ENCODE results near the gene ANKRD17. TPM values are rescaled to one million over a fixed set of nuclear protein-coding genes. Genes with fewer than 3 reads are reported as not detected.
A peak's percentile ranks its signal among the peaks of the same experiment; 100 is the strongest.

Gene ANKRD17
- total RNA-seq, 1 donor: 49.9 TPM

DNA sequence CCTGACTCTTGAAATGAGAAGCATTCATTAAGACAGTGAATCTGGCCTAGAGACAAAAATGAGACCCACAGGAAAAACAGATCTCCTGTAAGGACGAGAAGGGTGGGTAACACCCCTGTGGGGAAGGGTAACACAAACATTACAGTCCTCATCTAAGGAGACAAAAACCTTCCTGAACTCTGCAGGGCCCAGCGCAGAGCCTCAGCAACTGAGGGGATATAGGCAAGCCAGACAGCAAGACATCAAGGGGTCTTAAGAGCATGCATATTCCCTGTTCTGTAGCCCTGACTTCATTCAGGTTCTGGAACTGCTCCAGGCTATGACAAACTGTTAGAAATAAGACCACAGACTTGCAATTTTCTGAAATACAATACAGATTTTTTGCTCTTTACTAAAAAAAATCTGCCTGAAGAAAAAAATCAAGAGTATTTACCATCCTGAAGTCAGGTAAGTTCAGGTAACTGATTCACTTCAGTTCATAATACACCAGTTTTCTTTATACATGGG is 204.6 kb downstream of the ANKRD17 start:
- DNase-seq (ENCODE audit: insufficient read length, low spot score, missing footprints): no peak
- no peak for TF ChIP-seq CTCF (IDR thresholded peaks at IDR 0.05; ENCODE audit: extremely low read depth, low read depth, low read length)

GRCh38 chr4:73053076-73053475 is 205.5 kb downstream of the ANKRD17 start:
- Histone ChIP-seq H3K36me3 (ENCODE audit: insufficient read depth, low read length) (peaks cover 25% of the 10 kb centered on the region), H3K9me3 (ENCODE audit: low read depth, low read length) (no peaks in the 10 kb centered on the region), H4K20me1 (ENCODE audit: insufficient read depth, low read length) (no peaks in the 10 kb centered on the region), H3K4me3 (ENCODE audit: insufficient read depth, low read length) (no peak overlapping the region), H3K27me3 (ENCODE audit: insufficient read depth, low read length) (no peaks in the 10 kb centered on the region), H3K4me2 (ENCODE audit: insufficient read depth, low read length) (no peak overlapping the region), H3K79me2 (ENCODE audit: insufficient read depth, low read length) (no peaks in the 10 kb centered on the region), H3K4me1 (ENCODE audit: insufficient read depth, low read length) (no peaks in the 10 kb centered on the region), H3K27ac (ENCODE audit: low read depth, low read length) (no peak overlapping the region), H2AFZ (ENCODE audit: low read length) (no peak overlapping the region)
- TF ChIP-seq CTCF (IDR thresholded peaks at IDR 0.05; ENCODE audit: extremely low read depth, low read depth, low read length): no peak
- DNase-seq (ENCODE audit: insufficient read length, low spot score, missing footprints): no peak

More for the DNA sequence above, 204.6 kb downstream of the ANKRD17 start:
- Histone ChIP-seq H3K4me3 (ENCODE audit: insufficient read depth, low read length) (no peak overlapping the region), H2AFZ (ENCODE audit: low read length) (no peak overlapping the region), H3K27ac (ENCODE audit: low read depth, low read length) (no peak overlapping the region), H3K79me2 (ENCODE audit: insufficient read depth, low read length) (no peaks in the 10 kb centered on the region), H4K20me1 (ENCODE audit: insufficient read depth, low read length) (no peaks in the 10 kb centered on the region), H3K4me1 (ENCODE audit: insufficient read depth, low read length) (no peaks in the 10 kb centered on the region), H3K27me3 (ENCODE audit: insufficient read depth, low read length) (no peaks in the 10 kb centered on the region), H3K4me2 (ENCODE audit: insufficient read depth, low read length) (no peak overlapping the region), H3K36me3 (ENCODE audit: insufficient read depth, low read length) (peaks cover 33% of the 10 kb centered on the region), H3K9me3 (ENCODE audit: low read depth, low read length) (no peaks in the 10 kb centered on the region)

DNA sequence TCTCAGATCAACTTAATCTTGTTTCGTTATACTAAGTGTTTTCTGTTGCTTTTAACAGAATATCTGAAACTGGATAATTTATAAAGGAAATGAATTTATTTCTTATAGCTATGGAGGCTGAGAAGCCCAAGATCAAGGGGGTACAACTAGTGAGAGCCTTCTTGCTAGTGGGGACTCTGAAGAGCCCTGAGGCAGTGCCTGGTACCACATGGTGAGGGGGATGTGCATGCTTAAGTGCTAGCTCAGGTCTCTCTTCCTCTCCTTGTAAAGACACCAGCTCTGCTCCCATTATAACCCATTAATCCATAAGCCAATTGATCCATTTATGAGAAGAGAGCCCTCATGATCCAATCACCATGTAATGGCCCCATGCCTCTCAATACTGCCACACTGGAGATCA is 207.0 kb downstream of the ANKRD17 start:
- H3K4me3 ChIP-seq (ENCODE audit: insufficient read depth, low read length): no peak overlapping the region
- H3K9me3 ChIP-seq (ENCODE audit: low read depth, low read length): no peaks in the 10 kb centered on the region
- no peak for TF ChIP-seq CTCF (IDR thresholded peaks at IDR 0.05; ENCODE audit: extremely low read depth, low read depth, low read length)
- no peaks in the 10 kb centered on the region for H3K4me1 ChIP-seq (ENCODE audit: insufficient read depth, low read length)
- H3K4me2 ChIP-seq (ENCODE audit: insufficient read depth, low read length): no peak overlapping the region
- no peak overlapping the region for H2AFZ ChIP-seq (ENCODE audit: low read length)
- no peaks in the 10 kb centered on the region for H3K27me3 ChIP-seq (ENCODE audit: insufficient read depth, low read length)
- no peaks in the 10 kb centered on the region for H3K79me2 ChIP-seq (ENCODE audit: insufficient read depth, low read length)
- DNase-seq (ENCODE audit: insufficient read length, low spot score, missing footprints): no peak
- no peak overlapping the region for H3K27ac ChIP-seq (ENCODE audit: low read depth, low read length)
- H4K20me1 ChIP-seq (ENCODE audit: insufficient read depth, low read length): no peaks in the 10 kb centered on the region
- peaks cover 13% of the 10 kb centered on the region for H3K36me3 ChIP-seq (ENCODE audit: insufficient read depth, low read length)

- Histone ChIP-seq H3K4me3 (ENCODE audit: insufficient read depth, low read length) (no peak overlapping the region), H2AFZ (ENCODE audit: low read length) (no peak overlapping the region), H3K27ac (ENCODE audit: low read depth, low read length) (no peak overlapping the region), H3K79me2 (ENCODE audit: insufficient read depth, low read length) (no peaks in the 10 kb centered on the region), H3K4me1 (ENCODE audit: insufficient read depth, low read length) (no peaks in the 10 kb centered on the region), H3K4me2 (ENCODE audit: insufficient read depth, low read length) (no peak overlapping the region), H3K9me3 (ENCODE audit: low read depth, low read length) (no peaks in the 10 kb centered on the region), H4K20me1 (ENCODE audit: insufficient read depth, low read length) (no peaks in the 10 kb centered on the region), H3K36me3 (ENCODE audit: insufficient read depth, low read length) (no peaks in the 10 kb centered on the region), H3K27me3 (ENCODE audit: insufficient read depth, low read length) (no peaks in the 10 kb centered on the region)
- TF ChIP-seq CTCF (IDR thresholded peaks at IDR 0.05; ENCODE audit: extremely low read depth, low read depth, low read length): no peak
- peak; percentile 3 for DNase-seq (ENCODE audit: insufficient read length, low spot score, missing footprints)
Observed at GRCh38 chr4:73045879-73046278, 212.7 kb downstream of the ANKRD17 start.

Measured in osteoblast (primary cell).